ENCODE data around the gene NUDT16L1. TPM values are rescaled to one million over a fixed set of nuclear protein-coding genes. Genes with fewer than 3 reads are reported as not detected.

NUDT16L1 gene
- total RNA-seq, 1 donor from 2014 or later = 52.3 TPM

GRCh38 chr16:4679850-4680636, 13.3 kb upstream of the NUDT16L1 start:
- intact Hi-C loops (cut with DNase I) = no loop called here
- DNase-seq (ENCODE audit: missing footprints) (peak; percentile 92), ATAC-seq (peak; percentile 17)

- intact Hi-C loops (cut with DNase I) = no loop called here
- DNase-seq (ENCODE audit: missing footprints) (peak; percentile 84), ATAC-seq (peak; percentile 70)
Measured at GRCh38 chr16:4680673-4681470, 12.5 kb upstream of the NUDT16L1 start.

DNA sequence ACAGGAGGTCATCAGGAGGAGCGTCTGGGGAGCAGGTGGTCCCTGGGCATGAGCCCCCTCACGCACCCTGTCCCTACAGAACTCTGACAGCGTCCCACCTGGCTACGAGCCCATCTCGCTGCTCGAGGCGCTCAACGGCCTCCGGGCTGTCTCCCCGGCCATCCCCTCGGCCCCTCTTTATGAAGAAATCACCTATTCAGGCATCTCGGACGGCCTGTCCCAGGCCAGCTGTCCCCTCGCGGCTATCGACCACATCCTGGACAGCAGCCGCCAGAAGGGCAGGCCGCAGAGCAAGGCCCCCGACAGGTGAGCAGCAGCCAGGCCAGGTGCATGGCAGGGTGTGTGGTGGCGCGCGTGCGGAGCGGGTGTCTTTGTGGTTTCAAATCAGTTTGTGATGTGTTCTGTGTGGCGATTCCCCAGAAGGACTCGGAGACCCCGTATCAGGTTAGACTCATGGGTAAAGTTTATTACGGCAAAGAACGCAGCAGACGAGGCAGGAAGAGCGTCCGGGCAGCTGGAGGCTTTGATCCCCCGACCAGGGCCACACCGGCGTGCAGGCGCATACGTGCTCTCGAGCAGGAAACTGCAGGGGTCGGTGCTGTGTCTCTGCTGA, 11.8 kb upstream of the NUDT16L1 start:
- ATAC-seq (no peak), DNase-seq (ENCODE audit: missing footprints) (no peak)
- intact Hi-C loops (cut with DNase I) = no loop called here

- no peak for ATAC-seq
Measured at GRCh38 chr16:4682084-4682591, 11.2 kb upstream of the NUDT16L1 start.

GRCh38 chr16:4682616-4683254, 10.6 kb upstream of the NUDT16L1 start:
- intact Hi-C loops (cut with DNase I) = no loop called here

More at GRCh38 chr16:4682084-4682591, 11.2 kb upstream of the NUDT16L1 start:
- DNase-seq (ENCODE audit: missing footprints) = no peak
- intact Hi-C loops (cut with DNase I) = no loop called here

DNA sequence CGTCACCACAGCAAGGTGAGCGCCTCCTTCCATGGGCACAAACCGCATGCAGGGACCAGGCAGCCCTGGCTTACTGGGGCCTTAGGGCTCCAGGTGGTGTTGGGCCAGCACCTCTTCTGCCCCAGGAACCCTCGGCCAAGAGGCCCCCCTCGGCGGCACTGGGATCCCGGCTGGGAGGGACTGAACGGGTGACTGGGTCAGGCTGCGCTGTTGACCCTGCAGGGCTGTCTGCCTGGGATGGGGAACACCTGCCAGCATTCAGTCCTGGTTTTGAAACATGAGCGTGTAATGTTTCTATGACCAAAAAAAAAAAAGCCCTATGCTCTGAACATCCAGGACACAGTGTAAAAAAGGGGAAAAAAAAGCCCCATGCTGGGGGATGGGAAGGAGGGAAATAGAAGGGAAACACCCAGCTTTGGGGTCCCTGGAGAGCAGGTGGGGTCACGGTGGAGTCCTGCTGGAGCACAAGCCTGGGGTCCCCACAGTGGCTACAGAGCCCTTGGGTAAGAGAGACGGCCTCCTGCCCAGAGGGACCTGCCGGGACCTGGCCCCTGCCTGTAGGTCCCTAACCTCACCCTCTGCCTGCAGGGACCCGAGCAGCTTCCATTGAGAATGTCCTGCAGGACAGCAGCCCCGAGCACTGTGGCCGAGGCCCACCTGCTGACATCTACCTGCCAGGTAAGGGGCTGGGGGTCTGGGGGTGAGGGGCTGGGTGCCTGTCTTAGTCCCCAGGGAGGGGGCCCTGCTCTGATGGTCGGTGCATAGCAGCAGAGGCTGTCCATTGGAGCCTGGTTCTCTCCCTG, 9.9 kb upstream of the NUDT16L1 start:
- intact Hi-C loops (cut with DNase I) = no loop called here
- no peak for ATAC-seq
- no peak for DNase-seq (ENCODE audit: missing footprints)

More at GRCh38 chr16:4682616-4683254, 10.6 kb upstream of the NUDT16L1 start:
- DNase-seq (ENCODE audit: missing footprints) (no peak), ATAC-seq (no peak)

- DNase-seq (ENCODE audit: missing footprints) = no peak
- no peak for ATAC-seq
- intact Hi-C loops (cut with DNase I) = no loop called here
Measured at GRCh38 chr16:4684058-4684715, 9.2 kb upstream of the NUDT16L1 start.

DNA sequence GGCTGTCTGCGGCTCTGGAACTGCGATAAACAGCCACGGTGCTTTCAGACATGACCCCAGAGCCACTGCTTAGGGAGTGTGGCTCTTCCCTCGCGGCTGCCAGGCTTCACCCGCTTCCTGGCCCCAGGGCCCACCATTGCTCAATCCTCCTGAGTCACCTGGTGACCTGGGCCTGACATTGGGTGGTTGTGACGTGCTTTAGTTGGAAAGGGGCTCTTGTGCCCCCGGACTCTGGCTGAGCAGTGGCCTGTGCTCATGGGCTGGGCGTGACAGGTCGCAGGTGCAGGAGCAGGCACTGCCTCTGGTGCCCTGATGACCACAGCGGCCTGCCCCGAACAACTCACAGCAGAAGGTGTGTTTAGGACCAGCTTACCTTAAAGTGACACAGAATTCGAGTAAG, 8.6 kb upstream of the NUDT16L1 start:
- no peak for ATAC-seq
- no peak for DNase-seq (ENCODE audit: missing footprints)

GRCh38 chr16:4685292-4685691, 8.1 kb upstream of the NUDT16L1 start:
- ATAC-seq (no peak), DNase-seq (ENCODE audit: missing footprints) (no peak)
- intact Hi-C loops (cut with DNase I) = no loop called here

More for the DNA sequence above, 8.6 kb upstream of the NUDT16L1 start:
- intact Hi-C loops (cut with DNase I) = no loop called here

- ATAC-seq (no peak), DNase-seq (ENCODE audit: missing footprints) (no peak)
- intact Hi-C loops (cut with DNase I) = no loop called here
Measured at GRCh38 chr16:4685776-4686496, 7.4 kb upstream of the NUDT16L1 start.

DNA sequence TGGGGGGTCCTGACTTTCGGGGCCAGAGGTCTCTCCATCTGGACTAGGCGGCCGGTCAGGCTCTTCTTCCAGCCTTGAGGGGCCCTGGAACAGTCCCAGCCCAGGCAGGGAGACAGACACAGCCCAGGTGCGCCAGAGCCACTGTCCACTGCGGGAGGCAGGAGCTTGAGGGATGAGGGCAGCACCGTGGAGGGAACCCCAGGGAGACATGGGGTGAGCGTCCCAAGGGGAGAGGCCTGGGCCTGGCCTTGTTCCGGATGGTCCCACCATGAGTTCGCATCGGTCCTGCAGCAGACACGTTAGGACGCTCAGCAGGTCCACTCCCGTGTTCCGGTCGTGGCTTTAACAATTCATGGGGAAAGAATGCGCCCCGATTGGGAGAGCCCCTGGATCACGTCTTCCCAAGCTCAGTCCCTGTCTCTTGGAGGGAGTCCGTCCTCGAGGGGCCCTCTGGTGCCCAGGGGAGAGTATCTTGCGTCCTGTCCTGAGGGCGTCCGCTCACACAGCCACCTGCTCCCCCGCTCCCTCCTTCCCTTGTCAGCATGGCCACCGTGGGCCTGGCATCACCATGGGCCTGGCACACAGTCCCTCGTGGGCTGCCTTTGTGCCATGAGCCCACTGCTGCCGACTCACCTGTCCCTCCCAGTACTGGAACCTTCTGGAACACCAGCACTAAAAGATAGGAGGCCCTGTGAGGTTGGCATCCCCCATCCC, 6.7 kb upstream of the NUDT16L1 start:
- intact Hi-C loops (cut with DNase I) = no loop called here

DNA sequence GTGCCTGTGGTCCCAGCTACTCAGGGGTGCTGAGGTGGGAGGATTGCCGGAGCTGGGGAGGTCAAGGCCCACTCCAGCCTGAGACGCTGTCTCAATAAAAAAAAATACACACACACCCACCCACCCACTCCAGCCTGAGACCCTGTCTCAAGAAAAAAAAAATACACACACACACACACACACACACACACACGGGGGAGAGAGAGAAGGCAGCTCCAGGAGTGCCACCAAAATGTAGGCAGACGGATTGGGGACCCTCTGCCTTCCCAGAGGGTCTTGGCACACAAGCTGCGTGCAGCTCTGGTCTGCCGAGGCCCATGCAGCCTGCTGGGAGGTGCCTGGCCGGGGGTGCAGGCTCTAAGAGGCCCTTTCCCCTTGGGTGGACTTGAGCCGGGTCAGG, 5.9 kb upstream of the NUDT16L1 start:
- DNase-seq (ENCODE audit: missing footprints) (peak; percentile 55), ATAC-seq (no peak)
- intact Hi-C loops (cut with DNase I) = no loop called here

More for the DNA sequence above, 6.7 kb upstream of the NUDT16L1 start:
- no peak for ATAC-seq
- DNase-seq (ENCODE audit: missing footprints) = peak; percentile 52

- DNase-seq (ENCODE audit: missing footprints) (peak; percentile 77), ATAC-seq (peak; percentile 27)
- intact Hi-C loops (cut with DNase I) = no loop called here
Measured at GRCh38 chr16:4687946-4688673, 5.3 kb upstream of the NUDT16L1 start.

DNA sequence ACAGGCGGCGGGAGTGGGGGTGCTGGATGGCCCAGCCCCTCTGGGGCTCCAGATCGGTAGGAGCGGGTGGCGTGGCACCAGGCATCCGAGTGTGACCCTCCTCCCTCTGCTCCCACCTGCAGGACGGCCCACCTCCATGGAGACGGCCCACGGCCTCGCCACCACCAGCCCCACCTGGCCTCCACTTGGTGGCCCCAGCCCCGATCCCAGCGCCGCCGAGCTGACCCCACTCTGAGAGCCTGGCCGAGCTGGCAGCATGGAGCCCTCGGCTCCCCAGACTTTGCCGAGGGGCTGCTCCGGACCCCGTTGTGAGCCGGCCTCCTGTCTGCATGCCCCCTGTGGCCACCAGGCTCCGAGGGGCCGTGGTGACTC, 4.7 kb upstream of the NUDT16L1 start:
- DNase-seq (ENCODE audit: missing footprints) (peak; percentile 54), ATAC-seq (no peak)
- intact Hi-C loops (cut with DNase I) = no loop called here

GRCh38 chr16:4689091-4689671, 4.2 kb upstream of the NUDT16L1 start:
- intact Hi-C loops (cut with DNase I) = no loop called here
- peak; percentile 60 for DNase-seq (ENCODE audit: missing footprints)

More at GRCh38 chr16:4689091-4689671, 4.2 kb upstream of the NUDT16L1 start:
- ATAC-seq = no peak
